HepG2 (cell line): ENCODE data around the gene CCDC6. TPM values are rescaled to one million over a fixed set of nuclear protein-coding genes. Genes with fewer than 3 reads are reported as not detected.

ENCODE experiments used
- ATAC-seq: fragments of 200-7000 bp; cut with Tn5 transposase; 3 replicates; pipeline ENCODE4 v1.9.1; 2020; ENCODE audit warnings: mild to moderate bottlenecking, moderate library complexity
- BruUV-seq: library from RNA; stranded (reverse); fragments of 400-500 nt; replicated peaks from 2 replicates; lab custom pipeline; 2021; lab: Mats Ljungman, UMichigan
- CTCF ChIA-PET: fragments of 300-600 bp; formaldehyde crosslinking; extraction: SDS; loops from one replicate; lab custom pipeline; 2021; ENCODE audit warnings: low total read pairs, inconsistent platforms, low intra/inter-chr PET ratio; lab: Yijun Ruan, JAX
- POLR2A ChIA-PET: fragments of 350-600 bp; sonication (Branson Sonifier 250); formaldehyde crosslinking; loops from one replicate; lab custom pipeline; 2020; ENCODE audit warnings: antibody characterized with exemption, inconsistent platforms; lab: Yijun Ruan, JAX
- DNase-seq: peaks from one replicate; pipeline ENCODE4 v3.0.0-alpha.2; 2015; ENCODE audit warnings: low spot score
- FAIRE-seq: peaks from 3 replicates; lab custom pipeline; 2011; peaks lifted over from hg19 to GRCh38; lab: Jason Lieb, UNC
- H2AFZ ChIP-seq: one replicate; pipeline ENCODE4 v1.6.1; 2011; ENCODE audit warnings: low read length, inconsistent platforms
- H3K27ac ChIP-seq: fragments of 300-600 bp; 3 replicates; pipeline ENCODE4 v1.8.0; 2011; ENCODE audit warnings: mixed run types, mild to moderate bottlenecking, mixed read lengths, low read length, inconsistent platforms; ENCODE audit not compliant: insufficient read depth; ENCODE audit errors: extremely low read length
- H3K27me3 ChIP-seq, 2 experiments: fragments of 200-600 bp in 1 of 2; 2 replicates in 1 of 2; 3 replicates in 1 of 2; pipeline versions ENCODE4 v1.6.0 to v1.8.0; 2011; ENCODE audit warnings: low read length in 2 of 2, mild to moderate bottlenecking in 2 of 2, moderate library complexity in 2 of 2, inconsistent platforms in 1 of 2; ENCODE audit not compliant: insufficient read depth in 2 of 2, control insufficient read depth in 1 of 2
- H3K36me3 ChIP-seq, 2 experiments: fragments of 200-600 bp in 1 of 2; replicated peaks in 1 of 2; 2 replicates in 1 of 2; 3 replicates in 1 of 2; pipeline versions ENCODE4 v1.5.1 to v1.8.0; 2011; ENCODE audit warnings: low read length in 2 of 2, inconsistent platforms in 1 of 2; ENCODE audit not compliant: insufficient read depth in 2 of 2, control insufficient read depth in 1 of 2
- H3K4me1 ChIP-seq: 2 replicates; pipeline ENCODE4 v1.5.1; 2012; ENCODE audit warnings: low read length, inconsistent platforms; ENCODE audit not compliant: insufficient read depth
- H3K4me2 ChIP-seq: 2 replicates; pipeline ENCODE4 v1.6.0; 2011; ENCODE audit warnings: low read depth, low read length, inconsistent platforms
- H3K4me3 ChIP-seq, 3 experiments: fragments of 200-600 bp in 1 of 3; sonication (generic), shearing (Covaris generic) in 1 of 3; replicated peaks in 1 of 3; 2 replicates each; pipeline ENCODE4 v1.5.1; 2011 to 2016; ENCODE audit warnings: low read length in 3 of 3, inconsistent platforms in 2 of 3, low read depth in 2 of 3, mild to moderate bottlenecking in 2 of 3, control low read depth in 1 of 3, mixed read lengths in 1 of 3; ENCODE audit not compliant: insufficient read depth in 1 of 3
- H3K79me2 ChIP-seq: one replicate; pipeline ENCODE4 v1.6.1; 2011; ENCODE audit warnings: low read length, inconsistent platforms; ENCODE audit not compliant: insufficient read depth
- H3K9ac ChIP-seq: 2 replicates; pipeline ENCODE4 v1.6.0; 2011; ENCODE audit warnings: mild to moderate bottlenecking, low read depth, low read length, inconsistent platforms; ENCODE audit not compliant: insufficient read depth
- H3K9me3 ChIP-seq: 2 replicates; pipeline ENCODE4 v1.5.1; 2012; ENCODE audit warnings: mild to moderate bottlenecking, low read length
- H4K20me1 ChIP-seq: 2 replicates; pipeline ENCODE4 v1.6.0; 2011; ENCODE audit warnings: inconsistent platforms, mild to moderate bottlenecking, low read length, moderate library complexity; ENCODE audit not compliant: insufficient read depth
- FOXO1 ChIP-seq: sonication (generic); formaldehyde crosslinking; IDR thresholded peaks from 2 replicates; pipeline ENCODE4 v1.4.0; 2020; ENCODE audit warnings: missing genetic modification reagents
- HES4 ChIP-seq: sonication (generic); formaldehyde crosslinking; IDR thresholded peaks from 2 replicates; pipeline ENCODE4 v1.9.0; 2021; ENCODE audit warnings: mild to moderate bottlenecking, missing genetic modification reagents, borderline replicate concordance
- KDM1A ChIP-seq: IDR thresholded peaks from 2 replicates; pipeline ENCODE4 v1.6.1; 2016; ENCODE audit warnings: missing compliant biosample characterization
- KDM6A ChIP-seq: IDR thresholded peaks from 2 replicates; pipeline ENCODE4 v1.6.1; 2016; ENCODE audit warnings: low read depth
- KLF16 ChIP-seq, 2 experiments: sonication (generic) in 1 of 2; formaldehyde crosslinking in 1 of 2; IDR thresholded peaks; 2 replicates each; pipeline versions ENCODE4 v1.6.1 to v1.8.0; 2016 to 2023; ENCODE audit warnings: missing genetic modification reagents in 2 of 2, missing compliant biosample characterization in 1 of 2
- KLF6 ChIP-seq: IDR thresholded peaks from 2 replicates; pipeline ENCODE4 v1.8.0; 2016; ENCODE audit warnings: missing biosample characterization, missing genetic modification reagents
- NFKBIZ ChIP-seq: IDR thresholded peaks from 2 replicates; pipeline ENCODE4 v1.6.1; 2018; ENCODE audit warnings: missing genetic modification reagents, missing compliant biosample characterization
- NR2F1 ChIP-seq, 2 experiments: fragments of 450-650 bp in 1 of 2; formaldehyde crosslinking in 1 of 2; IDR thresholded peaks; 2 replicates each; pipeline versions ENCODE4 v1.5.0 to v1.6.1; 2016 to 2020; ENCODE audit warnings: mild to moderate bottlenecking in 1 of 2, missing compliant biosample characterization in 1 of 2, missing genetic modification reagents in 1 of 2, moderate library complexity in 1 of 2
- XRCC5 ChIP-seq: fragments of 200-400 bp; formaldehyde crosslinking; optimal IDR thresholded peaks from 2 replicates; pipeline ENCODE3; 2017; ENCODE audit warnings: mild to moderate bottlenecking, low read length
- ZBTB2 ChIP-seq: sonication (generic); formaldehyde crosslinking; IDR thresholded peaks from 2 replicates; pipeline ENCODE4 v1.8.0; 2022; ENCODE audit warnings: low read depth, missing genetic modification reagents
- ZNF180 ChIP-seq: sonication (generic); formaldehyde crosslinking; IDR thresholded peaks from 2 replicates; pipeline ENCODE4 v1.4.0; 2020; ENCODE audit warnings: low read depth, missing genetic modification reagents, borderline replicate concordance
- ZNF33A ChIP-seq: sonication (generic); formaldehyde crosslinking; IDR thresholded peaks from 2 replicates; pipeline ENCODE4 v1.5.1; 2020; ENCODE audit warnings: missing genetic modification reagents, mild to moderate bottlenecking, moderate library complexity, borderline replicate concordance
- ZNF362 ChIP-seq: sonication (generic); formaldehyde crosslinking; IDR thresholded peaks from 2 replicates; pipeline ENCODE4 v1.4.0; 2020; ENCODE audit warnings: missing genetic modification reagents, mild to moderate bottlenecking, borderline replicate concordance
- ZNF569 ChIP-seq: sonication (generic); formaldehyde crosslinking; IDR thresholded peaks from 2 replicates; pipeline ENCODE4 v1.5.0; 2020; ENCODE audit warnings: mild to moderate bottlenecking, missing genetic modification reagents, moderate library complexity, borderline replicate concordance
- WGBS: methylation state at CpG from one replicate; pipeline ENCODE4 v1.1.6; 2017; ENCODE audit warnings: low lambda C conversion rate; 5-methylcytosine and 5-hydroxymethylcytosine counted together
- in situ Hi-C: cut with HindIII; loops from 2 replicates; pipeline ENCODE4 v1.10.0; 2017; ENCODE audit warnings: low pct_unique_long_range_greater_than_20kb; ENCODE audit not compliant: extremely low pct_ligation_motif_present
- intact Hi-C: fragments of 100-400 bp; cut with micrococcal nuclease; formaldehyde crosslinking; loops from one replicate; pipeline ENCODE4 v1.10.0; 2022; ENCODE audit not compliant: unreplicated experiment
- polyA plus RNA-seq, 8 experiments: library from polyadenylated mRNA; depleted of rRNA in 3 of 8; stranded (reverse) in 7 of 8; unstranded in 1 of 8; fragments of >200 nt; fragmentation: Illumina TruSeq in 4 of 8; extraction: Trizol in 4 of 8; gene quantifications; 2 replicates each; pipeline versions ENCODE4 v1.2.1 to v1.2.3, GENCODE V29; 2011 to 2016; ENCODE audit warnings: low read depth in 4 of 8, missing spikeins in 1 of 8, mixed read lengths in 1 of 8; ENCODE audit not compliant: insufficient read depth in 1 of 8
- total RNA-seq, 5 experiments: library from RNA; depleted of rRNA; stranded (reverse); fragments of >200 nt; fragmentation: Illumina TruSeq; extraction: Trizol; gene quantifications; 2 replicates each; pipeline ENCODE4 v1.2.3, GENCODE V29; 2016; ENCODE audit warnings: low read depth in 1 of 5
- TF ChIP-seq, protein P1 (sequence below): sonication (generic); formaldehyde crosslinking; IDR thresholded peaks from 2 replicates; pipeline ENCODE4 v1.5.0; 2020; ENCODE audit warnings: mild to moderate bottlenecking, missing genetic modification reagents
- TF ChIP-seq, protein P2 (sequence below): sonication (generic); formaldehyde crosslinking; IDR thresholded peaks from 2 replicates; pipeline ENCODE4 v1.5.1; 2020; ENCODE audit warnings: mild to moderate bottlenecking, missing genetic modification reagents
- TF ChIP-seq, protein P3 (sequence below): IDR thresholded peaks from 2 replicates; pipeline ENCODE4 v1.6.1; 2016

Gene CCDC6
- total and polyA plus RNA-seq, 2 of the 13 experiments (the other 11 are each of a cell fraction or from before 2014, with no cell fraction given) = 17.9 to 18.3 TPM

GRCh38 chr10:59891936-59892335, 14.4 kb downstream of the CCDC6 start:
- 94% methylated on average over 4 of the region's 4 CpGs for WGBS
- no peak for FAIRE-seq
- Histone ChIP-seq H4K20me1 (peaks cover 20% of the 10 kb centered on the region), H3K9me3 (no peaks in the 10 kb centered on the region), H3K36me3 (0 out of 5 replicates have a peak, but pooled peaks cover 1 to 5% of the 10 kb centered on the region in 2 experiments), H3K4me2 (no peak overlapping the region), H3K79me2 (peaks cover 80% of the 10 kb centered on the region), H3K27ac (no peak overlapping the region), H3K4me3 (no peak overlapping the region), H3K4me1 (peaks cover 33% of the 10 kb centered on the region), H3K27me3 (no peaks in the 10 kb centered on the region), H3K9ac (no peak overlapping the region), H2AFZ (no peak overlapping the region)
- in situ Hi-C loops (no loop called here), intact Hi-C loops (no loop called here)
- ChIA-PET POLR2A (no interaction called here), CTCF (no interaction called here)
- DNase-seq = no peak
- no peak for ATAC-seq
- BruUV-seq = no TSS peak
- TF ChIP-seq ZBTB2 (CRISPR knock-in tag) (no peak), KDM1A (CRISPR knock-in tag) (no peak), XRCC5 (no peak), FOXO1 (CRISPR knock-in tag) (no peak), KLF6 (CRISPR knock-in tag) (no peak), HES4 (CRISPR knock-in tag) (no peak), NR2F1 (CRISPR knock-in tag; IDR thresholded peaks at IDR 0.05) (no peak), NFKBIZ (CRISPR knock-in tag) (no peak), ZNF33A (CRISPR knock-in tag) (no peak), ZNF569 (CRISPR knock-in tag) (no peak), KLF16 (CRISPR knock-in tag; IDR thresholded peaks at IDR 0.05) (no peak), ZNF362 (CRISPR knock-in tag) (no peak), ZNF180 (CRISPR knock-in tag) (no peak), KDM6A (CRISPR knock-in tag) (no peak)
- TF ChIP-seq, protein P1, sequence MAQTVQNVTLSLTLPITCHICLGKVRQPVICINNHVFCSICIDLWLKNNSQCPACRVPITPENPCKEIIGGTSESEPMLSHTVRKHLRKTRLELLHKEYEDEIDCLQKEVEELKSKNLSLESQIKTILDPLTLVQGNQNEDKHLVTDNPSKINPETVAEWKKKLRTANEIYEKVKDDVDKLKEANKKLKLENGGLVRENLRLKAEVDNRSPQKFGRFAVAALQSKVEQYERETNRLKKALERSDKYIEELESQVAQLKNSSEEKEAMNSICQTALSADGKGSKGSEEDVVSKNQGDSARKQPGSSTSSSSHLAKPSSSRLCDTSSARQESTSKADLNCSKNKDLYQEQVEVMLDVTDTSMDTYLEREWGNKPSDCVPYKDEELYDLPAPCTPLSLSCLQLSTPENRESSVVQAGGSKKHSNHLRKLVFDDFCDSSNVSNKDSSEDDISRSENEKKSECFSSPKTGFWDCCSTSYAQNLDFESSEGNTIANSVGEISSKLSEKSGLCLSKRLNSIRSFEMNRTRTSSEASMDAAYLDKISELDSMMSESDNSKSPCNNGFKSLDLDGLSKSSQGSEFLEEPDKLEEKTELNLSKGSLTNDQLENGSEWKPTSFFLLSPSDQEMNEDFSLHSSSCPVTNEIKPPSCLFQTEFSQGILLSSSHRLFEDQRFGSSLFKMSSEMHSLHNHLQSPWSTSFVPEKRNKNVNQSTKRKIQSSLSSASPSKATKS = no peak
- TF ChIP-seq, protein P2, sequence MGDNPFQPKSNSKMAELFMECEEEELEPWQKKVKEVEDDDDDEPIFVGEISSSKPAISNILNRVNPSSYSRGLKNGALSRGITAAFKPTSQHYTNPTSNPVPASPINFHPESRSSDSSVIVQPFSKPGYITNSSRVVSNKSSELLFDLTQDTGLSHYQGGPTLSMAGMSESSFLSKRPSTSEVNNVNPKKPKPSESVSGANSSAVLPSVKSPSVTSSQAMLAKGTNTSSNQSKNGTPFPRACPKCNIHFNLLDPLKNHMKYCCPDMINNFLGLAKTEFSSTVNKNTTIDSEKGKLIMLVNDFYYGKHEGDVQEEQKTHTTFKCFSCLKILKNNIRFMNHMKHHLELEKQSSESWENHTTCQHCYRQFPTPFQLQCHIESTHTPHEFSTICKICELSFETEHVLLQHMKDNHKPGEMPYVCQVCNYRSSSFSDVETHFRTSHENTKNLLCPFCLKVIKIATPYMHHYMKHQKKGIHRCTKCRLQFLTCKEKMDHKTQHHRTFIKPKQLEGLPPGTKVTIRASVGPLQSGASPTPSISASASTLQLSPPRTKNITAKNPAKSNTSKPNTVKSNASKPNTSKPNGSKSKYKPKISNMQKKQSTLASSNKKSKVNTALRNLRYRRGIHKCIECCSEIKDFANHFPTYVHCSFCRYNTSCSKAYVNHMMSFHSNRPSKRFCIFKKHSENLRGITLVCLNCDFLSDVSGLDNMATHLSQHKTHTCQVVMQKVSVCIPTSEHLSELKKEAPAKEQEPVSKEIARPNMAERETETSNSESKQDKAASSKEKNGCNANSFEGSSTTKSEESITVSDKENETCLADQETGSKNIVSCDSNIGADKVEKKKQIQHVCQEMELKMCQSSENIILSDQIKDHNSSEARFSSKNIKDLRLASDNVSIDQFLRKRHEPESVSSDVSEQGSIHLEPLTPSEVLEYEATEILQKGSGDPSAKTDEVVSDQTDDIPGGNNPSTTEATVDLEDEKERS (CRISPR knock-in tag) = no peak
- TF ChIP-seq, protein P3, sequence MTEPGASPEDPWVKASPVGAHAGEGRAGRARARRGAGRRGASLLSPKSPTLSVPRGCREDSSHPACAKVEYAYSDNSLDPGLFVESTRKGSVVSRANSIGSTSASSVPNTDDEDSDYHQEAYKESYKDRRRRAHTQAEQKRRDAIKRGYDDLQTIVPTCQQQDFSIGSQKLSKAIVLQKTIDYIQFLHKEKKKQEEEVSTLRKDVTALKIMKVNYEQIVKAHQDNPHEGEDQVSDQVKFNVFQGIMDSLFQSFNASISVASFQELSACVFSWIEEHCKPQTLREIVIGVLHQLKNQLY (CRISPR knock-in tag) = no peak
